H1 (cell line): Measurements from ENCODE around the gene KLHL15. TPM values are rescaled to one million over a fixed set of nuclear protein-coding genes. Genes with fewer than 3 reads are reported as not detected.

Experiments used
- CEBPB ChIP-seq: IDR thresholded peaks from 2 replicates; pipeline ENCODE4 v1.6.1; 2012; ENCODE audit warnings: low read depth, low read length
- POLR2A ChIP-seq, 2 experiments: IDR thresholded peaks; 1 replicate in 1 of 2; 2 replicates in 1 of 2; pipeline ENCODE4 v1.6.1; 2011; ENCODE audit warnings: low read depth in 2 of 2, low read length in 2 of 2, mild to moderate bottlenecking in 2 of 2; ENCODE audit errors: control extremely low read depth in 1 of 2
- POU5F1 ChIP-seq: IDR thresholded peaks from 2 replicates; pipeline ENCODE4 v1.6.1; 2011; ENCODE audit warnings: low read depth, mild to moderate bottlenecking, low read length, moderate library complexity
- SIN3A ChIP-seq, 2 experiments: IDR thresholded peaks in 1 of 2; conservative IDR thresholded peaks in 1 of 2; 2 replicates each; pipeline ENCODE4 v1.6.1; 2011 to 2012; ENCODE audit warnings: low read length in 2 of 2, improper control_type of control experiment in 1 of 2, low read depth in 1 of 2, mild to moderate bottlenecking in 1 of 2
- ZNF274 ChIP-seq: IDR thresholded peaks from 2 replicates; pipeline ENCODE4 v1.7.0; 2012; ENCODE audit warnings: low read length, borderline replicate concordance; ENCODE audit errors: extremely low read depth
- polyA plus RNA-seq, 7 experiments: library from polyadenylated mRNA; depleted of rRNA in 3 of 7; stranded (reverse) in 5 of 7; unstranded in 2 of 7; fragments of >200 nt in 5 of 7; fragments of 200-250 nt in 2 of 7; gene quantifications; 1 replicate in 5 of 7; 2 replicates in 1 of 7; 4 replicates in 1 of 7; pipeline versions ENCODE4 v1.2.1 to v1.2.3, GENCODE V29; 2011 to 2013; ENCODE audit warnings: missing spikeins in 2 of 7, mixed read lengths in 2 of 7
- total RNA-seq: library from RNA; stranded (reverse); fragmentation: NEBNext Ultra II Directional; extraction: Animal tissue kit (Norgen Biotek cat#: 25700); gene quantifications from 2 replicates; pipeline ENCODE4 v1.2.1, GENCODE V29; 2021
- TF ChIP-seq, protein P1 (sequence below), 3 experiments: IDR thresholded peaks; 1 replicate in 2 of 3; 2 replicates in 1 of 3; pipeline versions ENCODE4 v1.5.1 to v1.6.1; 2011; ENCODE audit warnings: low read length in 3 of 3, mild to moderate bottlenecking in 3 of 3, inconsistent platforms in 2 of 3, low read depth in 1 of 3, moderate library complexity in 1 of 3; ENCODE audit not compliant: insufficient read depth in 1 of 3; ENCODE audit errors: control extremely low read depth in 1 of 3
- TF ChIP-seq, protein P2 (sequence below): IDR thresholded peaks from 2 replicates; pipeline ENCODE4 v1.6.1; 2012; ENCODE audit warnings: inconsistent platforms

The KLHL15 gene
- total and polyA plus RNA-seq, 2 of the 8 experiments (the other 6 are each of a cell fraction or from before 2014, with no cell fraction given) = 3.7 to 8.9 TPM

DNA sequence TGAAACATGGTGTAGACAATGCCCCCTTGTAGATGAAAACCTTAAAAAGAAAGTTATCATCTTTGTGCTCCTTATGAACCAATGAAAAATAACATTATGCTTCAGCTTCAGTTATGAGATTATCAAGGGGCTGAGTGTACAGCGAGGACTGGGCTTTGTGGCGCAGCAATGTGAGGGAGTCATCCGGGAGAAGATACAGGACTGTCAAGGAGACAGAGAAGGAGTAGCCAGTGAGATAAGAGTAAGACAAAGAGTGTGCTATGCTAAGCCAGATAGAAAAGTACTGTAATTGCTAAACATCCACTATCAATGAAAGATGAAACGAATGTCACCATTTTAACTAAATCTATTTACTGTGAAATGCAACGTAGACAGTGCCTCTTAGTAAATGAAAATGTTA is 3.6 kb upstream of the KLHL15 start (continued):
- no peak for TF ChIP-seq SIN3A (conservative IDR thresholded peaks at IDR 0.05 in 1 of 2, IDR thresholded peaks at IDR 0.05 in 1 of 2; ENCODE audit: low read depth in 1 of 2, low read length in 2 of 2)
- TF ChIP-seq, protein P1, sequence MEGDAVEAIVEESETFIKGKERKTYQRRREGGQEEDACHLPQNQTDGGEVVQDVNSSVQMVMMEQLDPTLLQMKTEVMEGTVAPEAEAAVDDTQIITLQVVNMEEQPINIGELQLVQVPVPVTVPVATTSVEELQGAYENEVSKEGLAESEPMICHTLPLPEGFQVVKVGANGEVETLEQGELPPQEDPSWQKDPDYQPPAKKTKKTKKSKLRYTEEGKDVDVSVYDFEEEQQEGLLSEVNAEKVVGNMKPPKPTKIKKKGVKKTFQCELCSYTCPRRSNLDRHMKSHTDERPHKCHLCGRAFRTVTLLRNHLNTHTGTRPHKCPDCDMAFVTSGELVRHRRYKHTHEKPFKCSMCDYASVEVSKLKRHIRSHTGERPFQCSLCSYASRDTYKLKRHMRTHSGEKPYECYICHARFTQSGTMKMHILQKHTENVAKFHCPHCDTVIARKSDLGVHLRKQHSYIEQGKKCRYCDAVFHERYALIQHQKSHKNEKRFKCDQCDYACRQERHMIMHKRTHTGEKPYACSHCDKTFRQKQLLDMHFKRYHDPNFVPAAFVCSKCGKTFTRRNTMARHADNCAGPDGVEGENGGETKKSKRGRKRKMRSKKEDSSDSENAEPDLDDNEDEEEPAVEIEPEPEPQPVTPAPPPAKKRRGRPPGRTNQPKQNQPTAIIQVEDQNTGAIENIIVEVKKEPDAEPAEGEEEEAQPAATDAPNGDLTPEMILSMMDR (IDR thresholded peaks at IDR 0.05; ENCODE audit: control extremely low read depth in 1 of 3, insufficient read depth in 1 of 3, low read depth in 1 of 3, low read length in 3 of 3) = no peak
- TF ChIP-seq, protein P2, sequence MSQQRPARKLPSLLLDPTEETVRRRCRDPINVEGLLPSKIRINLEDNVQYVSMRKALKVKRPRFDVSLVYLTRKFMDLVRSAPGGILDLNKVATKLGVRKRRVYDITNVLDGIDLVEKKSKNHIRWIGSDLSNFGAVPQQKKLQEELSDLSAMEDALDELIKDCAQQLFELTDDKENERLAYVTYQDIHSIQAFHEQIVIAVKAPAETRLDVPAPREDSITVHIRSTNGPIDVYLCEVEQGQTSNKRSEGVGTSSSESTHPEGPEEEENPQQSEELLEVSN = no peak
- no peak for TF ChIP-seq ZNF274
- TF ChIP-seq CEBPB = no peak
- no peak for TF ChIP-seq POLR2A (IDR thresholded peaks at IDR 0.05; ENCODE audit: control extremely low read depth in 1 of 2, low read depth in 2 of 2, low read length in 2 of 2)
- TF ChIP-seq POU5F1 = no peak
